SK-N-MC (cell line): Measurements from ENCODE around the gene KRT5.

Source experiments
- FOXP2 ChIP-seq: optimal IDR thresholded peaks from 2 replicates; pipeline ENCODE3; 2011; ENCODE audit warnings: mild to moderate bottlenecking, moderate library complexity; ENCODE audit not compliant: insufficient read depth; ENCODE audit errors: extremely low read length, control extremely low read depth
- POLR2AphosphoS5 ChIP-seq: IDR thresholded peaks from 2 replicates; pipeline ENCODE4 v1.6.1; 2012; ENCODE audit warnings: mild to moderate bottlenecking, low read depth, low read length, borderline replicate concordance

GRCh38 chr12:52559979-52560378, 39.8 kb upstream of the KRT5 start:
- TF ChIP-seq FOXP2 (no peak), POLR2AphosphoS5 (no peak)
